NCI-H1417 (cell line): Measurements from ENCODE around the gene WWC1.
"Not testable (repeated sequence)": the region's sequence is repeated elsewhere in the genome, so short reads cannot be mapped to it uniquely, and the experiment has no call there.

ENCODE experiments used
- DNase-seq, 3 experiments: peaks; one replicate each; lab custom pipeline; 2025; lab: John Stamatoyannopoulos, UW

The WWC1 gene

GRCh38 chr5:168332042-168332441 is 40.6 kb downstream of the WWC1 start:
- DNase-seq = no peak

- DNase-seq = peak in 1 of 3 experiments; percentile 8
These were observed 42.8 kb downstream of the WWC1 start for GRCh38 chr5:168334280-168334679.

GRCh38 chr5:168334695-168335094 is 43.2 kb downstream of the WWC1 start:
- no peak for DNase-seq

DNA sequence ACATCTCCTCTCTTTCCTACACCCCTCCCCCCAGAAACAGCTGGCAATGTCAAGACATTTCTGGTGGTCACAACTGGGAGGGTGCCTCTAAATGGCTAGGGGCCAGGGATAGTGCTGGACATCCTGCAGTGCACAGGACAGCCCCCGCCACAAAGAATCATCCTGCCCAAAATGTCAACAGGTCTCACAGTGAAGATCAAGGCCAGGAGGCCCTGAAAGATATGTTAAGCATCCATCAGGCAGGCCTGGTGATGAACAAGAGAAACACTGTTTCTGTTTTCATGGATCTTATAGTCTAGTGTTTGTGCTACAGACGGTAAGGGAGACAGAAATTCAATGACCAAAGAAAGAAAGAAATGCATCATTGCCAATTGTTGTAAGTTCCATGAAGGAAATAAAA is 45.9 kb downstream of the WWC1 start:
- no peak for DNase-seq

- DNase-seq = peak in 1 of 3 experiments; percentile 3
These were observed 47.8 kb downstream of the WWC1 start for GRCh38 chr5:168339109-168339771.

DNA sequence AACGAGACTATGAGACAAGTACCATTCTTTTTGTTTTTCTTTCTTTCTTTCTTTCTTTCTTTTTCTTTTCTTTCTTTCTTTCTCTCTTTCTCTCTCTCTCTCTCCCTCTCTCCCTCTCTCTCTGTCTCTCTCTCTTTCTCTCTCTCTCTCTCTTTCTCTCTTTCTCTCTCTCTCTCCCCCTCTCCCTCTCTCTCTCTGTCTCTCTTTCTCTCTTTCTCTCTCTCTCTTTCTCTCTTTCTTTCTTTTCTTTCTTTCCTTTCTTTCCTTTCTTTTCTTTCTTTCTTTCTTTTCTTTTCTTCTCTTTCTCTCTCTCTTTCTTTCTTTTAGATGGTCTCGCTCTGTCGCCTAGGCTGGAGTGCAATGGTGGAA is 48.3 kb downstream of the WWC1 start:
- not testable (repeated sequence) for DNase-seq

- no peak for DNase-seq
These were observed 49.0 kb downstream of the WWC1 start for GRCh38 chr5:168340487-168340886.

DNA sequence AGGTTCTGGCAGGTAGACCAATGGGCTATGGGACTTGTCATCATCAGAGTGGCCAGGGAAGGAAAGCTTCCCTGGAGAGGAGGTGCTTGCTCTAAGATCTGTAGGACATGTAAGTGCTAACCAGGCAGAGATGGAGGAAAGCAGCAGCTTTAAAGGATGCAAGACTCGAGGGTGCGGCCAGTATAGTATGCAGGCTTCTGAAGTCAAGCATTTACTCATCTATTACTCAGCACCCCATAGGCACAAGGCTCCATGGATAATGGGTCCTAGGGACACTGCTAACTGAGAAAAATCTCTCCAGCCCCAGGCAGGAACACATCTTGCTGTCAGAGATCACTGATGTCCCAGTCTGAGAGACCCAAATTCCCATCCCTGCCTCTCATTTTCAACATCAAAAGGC is 49.7 kb downstream of the WWC1 start:
- DNase-seq = no peak

GRCh38 chr5:168342151-168342825 is 50.8 kb downstream of the WWC1 start:
- DNase-seq = no peak

DNA sequence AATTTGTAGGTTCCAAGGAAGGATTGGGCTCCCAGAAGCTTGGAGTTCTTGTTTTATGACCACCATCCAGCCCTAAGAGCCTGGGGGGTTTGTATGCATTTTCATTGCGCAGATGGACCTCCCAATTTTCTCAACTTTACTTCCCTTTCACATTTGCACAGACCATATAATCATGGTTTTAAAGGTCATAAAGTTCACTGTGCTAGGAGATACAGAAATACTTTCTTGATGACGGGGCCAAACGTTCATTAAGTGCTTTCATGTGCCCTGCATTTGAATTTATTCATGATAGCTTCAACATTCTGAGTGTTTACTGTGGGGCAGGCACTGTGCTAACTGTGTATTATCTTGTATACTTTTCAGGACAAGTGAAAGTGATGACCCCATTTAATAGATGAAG is 51.5 kb downstream of the WWC1 start:
- DNase-seq = no peak

- DNase-seq = no peak
These were observed 55.0 kb downstream of the WWC1 start for GRCh38 chr5:168346417-168346816.

- DNase-seq = no peak
These were observed 56.1 kb downstream of the WWC1 start for GRCh38 chr5:168347368-168348083.

GRCh38 chr5:168348084-168348414 is 56.6 kb downstream of the WWC1 start:
- DNase-seq = no peak

DNA sequence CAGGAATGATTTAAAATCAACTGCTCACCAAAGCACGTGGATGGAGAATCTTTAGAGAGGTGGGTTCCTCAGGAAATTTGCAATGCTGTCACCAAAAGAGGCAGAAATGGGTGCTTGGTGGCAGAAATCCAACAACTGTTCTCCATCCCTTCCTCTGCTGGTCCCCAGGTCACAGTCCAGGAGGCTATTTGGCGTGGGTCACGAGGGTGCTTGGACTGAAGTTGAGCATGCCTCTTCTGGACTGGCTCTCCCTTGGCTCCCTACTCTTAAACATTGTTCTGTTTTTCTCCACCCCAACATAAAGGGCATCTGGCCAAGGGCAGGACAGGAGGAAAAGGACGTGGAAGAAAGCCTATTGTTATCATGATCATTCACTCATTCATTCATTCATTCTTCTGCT is 58.9 kb downstream of the WWC1 start:
- DNase-seq = no peak

DNA sequence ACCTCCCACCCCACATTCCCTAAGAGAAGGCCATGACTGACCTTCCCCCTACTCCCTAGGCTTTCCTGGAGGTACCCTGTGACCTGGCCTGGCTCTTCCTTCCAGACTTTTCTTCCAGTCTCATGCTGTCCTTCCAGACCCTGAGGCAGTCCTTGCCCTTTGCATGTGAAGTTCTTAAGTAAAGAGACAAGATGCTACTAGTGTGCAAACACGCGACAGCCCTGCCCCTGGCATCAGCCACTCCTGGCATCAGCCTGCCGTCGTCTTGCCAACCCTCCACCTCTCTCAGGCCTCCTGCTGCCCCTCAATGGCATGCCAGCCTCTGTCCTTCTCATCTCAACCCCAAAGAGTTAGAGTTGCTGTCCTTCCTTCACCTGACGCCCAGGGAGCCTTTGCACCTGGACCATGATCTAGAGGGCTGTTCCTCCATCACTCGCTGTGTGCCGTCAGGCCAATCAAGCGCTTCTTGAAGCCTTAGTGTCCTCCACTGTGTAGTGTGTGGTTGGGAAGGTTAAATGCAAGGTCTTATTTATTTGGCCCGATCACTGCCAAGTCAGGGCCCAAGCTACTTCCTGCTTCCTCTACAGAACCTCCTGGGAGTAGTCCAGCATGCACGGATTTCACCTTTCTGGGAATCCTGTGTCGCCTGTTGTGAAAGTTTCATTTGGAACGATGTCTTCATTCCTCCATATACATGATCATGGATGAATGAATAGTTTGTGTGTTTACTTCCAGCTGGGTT is 61.9 kb downstream of the WWC1 start:
- no peak for DNase-seq

DNA sequence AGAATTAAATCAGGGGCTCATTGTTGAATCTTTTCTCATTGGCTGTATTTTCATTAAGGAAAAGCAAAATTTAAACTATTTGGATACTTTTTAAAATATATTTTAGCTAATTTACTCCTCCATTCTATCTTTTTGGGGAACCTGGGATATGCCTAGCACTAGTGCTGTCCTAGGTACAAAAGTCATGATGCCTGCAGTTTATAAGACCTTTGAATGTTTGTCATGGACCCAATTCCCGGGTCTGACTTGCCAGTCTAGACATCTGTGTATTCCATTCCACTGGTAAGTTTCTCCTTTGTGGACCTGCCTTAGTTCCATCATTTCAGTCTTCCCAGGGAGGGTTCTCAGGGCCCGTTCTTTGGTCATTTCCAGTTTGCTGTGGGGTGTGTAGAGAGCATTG is 63.0 kb downstream of the WWC1 start:
- DNase-seq = no peak

DNA sequence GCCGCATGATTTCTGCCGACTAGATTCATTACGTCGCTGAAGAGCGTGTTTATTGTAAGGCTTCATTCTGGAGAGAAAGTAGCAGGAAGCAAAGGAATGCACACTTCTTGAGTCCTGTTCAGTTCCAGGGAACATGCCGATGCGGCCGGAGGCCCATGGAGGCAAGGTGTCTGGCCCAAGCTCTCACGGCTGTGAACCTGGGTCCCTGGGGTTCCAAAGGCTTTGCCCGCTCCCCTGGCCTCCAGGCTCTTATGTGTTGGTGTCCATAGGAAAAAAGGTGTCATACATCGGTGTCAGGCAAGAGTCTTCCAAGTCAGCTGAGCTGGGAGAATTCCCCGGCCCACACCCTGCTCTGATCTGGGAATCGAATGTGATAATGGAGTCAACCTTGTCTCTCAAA is 64.7 kb downstream of the WWC1 start:
- DNase-seq = no peak

DNA sequence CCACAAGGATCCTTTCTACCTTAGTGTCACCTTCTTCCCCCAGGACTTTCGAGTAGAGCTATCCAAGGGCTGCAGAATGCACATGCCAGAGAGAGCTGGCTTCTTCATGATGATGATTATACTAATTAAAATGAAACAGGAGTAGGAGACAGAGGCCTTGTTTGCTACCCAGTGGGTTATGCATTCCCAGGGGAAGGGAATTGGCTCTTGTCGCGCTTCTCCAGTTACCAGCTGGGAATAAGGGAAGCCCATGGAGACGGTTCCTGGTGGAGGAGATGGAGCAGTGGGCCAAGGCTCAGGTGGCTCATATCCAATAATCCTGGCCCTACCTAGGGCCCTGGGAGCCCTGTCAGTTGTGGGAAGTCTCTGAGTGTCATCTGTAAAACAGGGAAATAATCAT is 65.1 kb downstream of the WWC1 start:
- DNase-seq = peak in 2 of 3 experiments; percentile 2 to 67

- no peak for DNase-seq
These were observed 66.4 kb downstream of the WWC1 start for GRCh38 chr5:168357876-168358275.

DNA sequence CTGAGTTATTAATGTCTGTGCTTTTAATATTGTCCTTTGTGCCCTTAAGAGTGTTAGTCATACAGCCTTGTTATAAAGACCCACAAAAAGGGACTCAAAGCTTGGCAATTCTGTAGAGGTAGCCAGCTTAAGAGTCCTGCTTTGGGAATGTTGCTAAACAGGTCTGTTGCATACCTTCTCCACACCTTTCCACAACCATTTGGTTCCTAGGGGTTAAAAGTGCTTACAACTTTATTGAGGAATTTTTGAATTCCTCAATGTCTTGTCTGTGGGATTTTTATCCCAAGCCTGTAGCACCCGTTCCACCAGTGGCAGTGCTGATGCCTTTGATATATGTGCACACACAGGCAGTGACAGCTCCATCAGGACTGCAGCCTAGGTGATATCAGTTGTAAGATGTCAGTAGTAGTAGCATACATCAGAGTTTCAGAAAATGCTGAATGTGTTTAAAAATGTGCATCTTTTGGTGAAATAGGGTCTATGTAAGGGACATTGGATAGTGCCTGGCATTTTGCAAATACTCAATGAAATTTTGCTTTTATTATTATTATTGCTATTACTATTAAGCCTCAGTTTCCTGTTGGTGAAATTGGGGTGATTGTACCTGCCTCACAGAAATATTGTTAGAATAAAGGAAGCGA is 68.5 kb downstream of the WWC1 start:
- DNase-seq = no peak

- DNase-seq = no peak
These were observed 69.3 kb downstream of the WWC1 start for GRCh38 chr5:168360521-168361285.
